HG02610 (cell line): Measurements from ENCODE around the gene TBCCD1.
"Not testable (repeated sequence)": the region's sequence is repeated elsewhere in the genome, so short reads cannot be mapped to it uniquely, and the experiment has no call there.

Experiments used
- ATAC-seq: cut with Tn5 transposase; IDR thresholded peaks from one replicate; pipeline ENCODE4 v1.9.1; 2021; ENCODE audit warnings: mild to moderate bottlenecking, moderate library complexity; ENCODE audit not compliant: unreplicated experiment

The TBCCD1 gene

DNA sequence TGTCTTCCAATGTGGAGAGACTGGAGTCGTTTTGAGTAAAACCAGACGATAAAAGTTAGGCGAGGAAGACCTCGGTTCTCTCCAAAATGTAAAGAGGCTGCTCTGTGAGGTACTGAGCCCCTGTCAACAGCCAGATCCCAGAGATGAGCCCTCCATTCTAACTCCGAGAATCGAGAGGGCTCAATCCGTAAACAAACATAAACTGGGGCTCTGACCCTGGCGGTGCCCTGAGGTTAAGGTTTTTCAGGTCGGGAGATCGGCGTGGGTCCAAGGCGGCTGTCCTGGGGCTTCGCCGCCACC lies 417 bp downstream of the TBCCD1 start:
- ATAC-seq: no peak

DNA sequence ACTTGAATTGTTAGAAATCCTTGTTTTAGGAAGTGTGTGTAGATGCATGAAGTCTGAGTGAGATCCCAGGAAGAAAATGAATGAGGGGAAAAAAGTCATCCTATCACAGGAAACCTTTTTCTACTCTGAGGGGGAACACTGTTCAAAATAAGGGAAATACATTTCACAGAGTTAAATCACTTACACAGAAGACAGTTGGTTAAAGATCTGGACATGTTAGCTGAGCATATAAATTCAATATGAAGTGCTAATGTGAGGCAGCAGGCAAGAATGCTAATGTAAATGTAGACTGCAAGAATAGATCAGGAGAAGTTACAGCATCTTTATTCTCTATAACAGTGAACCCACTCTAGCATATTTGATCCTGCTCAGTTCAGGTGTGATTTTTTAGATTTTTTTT lies 2.6 kb downstream of the TBCCD1 start:
- no peak for ATAC-seq

GRCh38 chr3:186552408-186553031 lies 14.6 kb downstream of the TBCCD1 start:
- no peak for ATAC-seq

GRCh38 chr3:186551387-186551786 lies 15.8 kb downstream of the TBCCD1 start:
- no peak for ATAC-seq

- no peak for ATAC-seq
Measured at GRCh38 chr3:186549497-186549896, 17.6 kb downstream of the TBCCD1 start.

DNA sequence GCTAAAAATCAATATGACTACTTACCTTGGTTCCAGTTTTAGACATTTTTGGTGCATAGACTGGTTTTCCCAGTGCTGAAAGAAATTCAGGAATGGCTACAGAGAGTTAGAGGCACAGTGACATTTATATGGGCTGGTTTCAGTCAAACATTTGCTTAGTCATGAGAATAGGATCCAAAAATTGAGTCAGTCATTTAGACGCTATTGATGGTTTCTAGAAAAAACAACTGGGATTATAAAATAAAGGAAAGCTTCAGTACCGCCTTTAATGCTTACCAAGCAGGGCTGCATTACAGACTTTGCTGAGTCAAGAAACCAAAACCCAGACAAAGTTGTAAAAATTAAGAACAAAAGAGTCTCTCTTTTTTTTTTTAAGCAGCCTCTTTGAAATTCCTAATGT lies 22.9 kb downstream of the TBCCD1 start, which contains the start of gene CRYGS:
Gene CRYGS, minus strand, starts transcription at position 100 of the 400 bp plus-strand sequence. Its CDS starts 54 bp downstream, at position 46.
- no peak for ATAC-seq

GRCh38 chr3:186540835-186541226 lies 26.3 kb downstream of the TBCCD1 start:
- no peak for ATAC-seq

GRCh38 chr3:186540221-186540834 lies 26.8 kb downstream of the TBCCD1 start:
- peak; percentile 45 for ATAC-seq

DNA sequence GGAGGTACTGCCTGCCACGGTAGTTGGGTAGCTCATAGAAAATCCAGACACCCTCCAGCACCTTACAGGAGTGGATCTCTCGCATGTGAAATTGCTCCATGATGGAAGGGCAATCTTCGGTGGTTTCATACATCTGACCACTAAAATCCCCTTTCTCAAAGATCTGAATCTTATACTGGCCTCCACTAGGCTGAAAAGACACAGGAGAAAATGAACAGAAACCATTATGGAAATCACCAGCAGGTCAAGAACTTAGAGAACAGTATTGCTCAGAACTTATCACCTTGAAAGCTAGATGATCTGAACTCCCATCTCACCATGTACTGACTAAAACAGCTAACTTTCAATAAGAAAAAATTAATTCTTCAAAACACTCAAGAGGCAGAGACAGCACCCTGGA lies 28.4 kb downstream of the TBCCD1 start:
- peak; percentile 42 for ATAC-seq

- no peak for ATAC-seq
Measured at GRCh38 chr3:186536883-186537844, 30.0 kb downstream of the TBCCD1 start.

DNA sequence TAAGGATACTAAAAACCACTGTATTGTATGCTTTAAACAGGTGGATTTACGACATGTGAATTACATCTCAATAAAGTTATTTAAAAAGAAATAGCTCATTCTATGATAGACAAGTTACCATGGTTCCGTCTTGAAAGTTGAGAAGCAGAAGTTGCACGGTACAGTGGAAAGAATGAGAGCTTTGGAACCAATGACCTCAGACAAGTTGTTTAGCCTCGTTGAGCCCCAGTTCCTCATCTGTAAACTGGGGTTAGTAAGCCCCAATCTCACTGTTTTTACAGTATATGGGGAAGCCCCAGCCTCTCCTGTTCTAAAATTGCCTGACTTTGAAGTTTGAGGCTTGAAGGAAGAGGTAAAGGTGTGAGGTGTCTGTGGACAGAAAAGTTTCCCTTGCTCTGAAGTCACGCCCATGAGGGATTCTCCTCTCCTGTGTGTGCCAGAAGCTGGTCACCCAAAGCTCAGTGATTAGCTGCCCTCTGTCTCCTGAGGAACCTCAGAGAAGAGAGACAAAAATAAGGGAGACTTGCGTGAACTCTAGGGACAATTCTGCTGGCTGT lies 32.9 kb downstream of the TBCCD1 start:
- ATAC-seq: peak; percentile 77

GRCh38 chr3:186532598-186533072 lies 34.5 kb downstream of the TBCCD1 start:
- ATAC-seq: peak; percentile 37

GRCh38 chr3:186531694-186532093 lies 35.4 kb downstream of the TBCCD1 start:
- not testable (repeated sequence) for ATAC-seq

- no peak for ATAC-seq
Measured at GRCh38 chr3:186530415-186530814, 36.7 kb downstream of the TBCCD1 start.

GRCh38 chr3:186529201-186529999 lies 37.7 kb downstream of the TBCCD1 start:
- ATAC-seq: no peak

GRCh38 chr3:186526256-186526606 lies 40.9 kb downstream of the TBCCD1 start:
- peak; percentile 40 for ATAC-seq

DNA sequence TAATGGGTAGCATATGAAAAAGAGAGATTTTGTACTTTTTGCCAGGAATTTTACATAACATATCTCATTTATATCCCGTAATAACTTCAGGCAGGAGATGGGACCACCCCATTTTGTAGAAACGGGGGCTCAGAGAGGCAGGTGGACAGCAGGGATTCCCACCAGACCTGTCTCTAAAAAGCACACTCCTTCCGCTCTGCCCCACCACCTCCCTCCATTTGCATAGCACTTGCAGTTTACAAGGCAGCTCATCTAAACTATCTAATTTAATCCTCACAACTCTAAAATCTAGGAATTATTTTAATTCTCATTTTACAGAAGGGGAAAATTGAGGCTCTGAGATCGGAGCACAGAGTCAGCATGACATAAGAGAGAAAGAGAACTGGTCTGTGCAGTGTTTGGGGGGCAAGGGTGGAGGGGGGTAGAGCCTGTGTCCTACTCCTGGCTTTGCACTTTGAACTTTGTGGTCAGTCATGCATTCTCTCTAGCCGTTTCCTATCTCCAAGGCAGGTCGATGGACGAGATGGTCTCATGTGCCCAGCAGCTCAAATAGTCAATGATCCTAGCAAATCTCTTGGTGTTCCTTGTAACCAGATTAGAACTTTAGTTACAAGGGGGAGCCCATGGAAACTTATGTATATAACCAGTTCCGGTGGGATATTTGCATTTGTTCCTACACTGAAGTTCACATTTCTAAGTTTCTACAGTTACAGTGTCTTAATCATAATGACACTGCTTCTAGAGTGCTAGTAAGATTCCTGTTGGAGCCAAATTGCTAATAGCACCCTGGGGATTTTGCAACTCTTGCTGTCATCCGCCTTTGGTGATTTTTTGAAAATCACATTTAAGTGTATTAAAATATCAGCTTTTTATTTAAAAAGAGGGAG lies 41.5 kb downstream of the TBCCD1 start:
- peak; percentile 30 for ATAC-seq

DNA sequence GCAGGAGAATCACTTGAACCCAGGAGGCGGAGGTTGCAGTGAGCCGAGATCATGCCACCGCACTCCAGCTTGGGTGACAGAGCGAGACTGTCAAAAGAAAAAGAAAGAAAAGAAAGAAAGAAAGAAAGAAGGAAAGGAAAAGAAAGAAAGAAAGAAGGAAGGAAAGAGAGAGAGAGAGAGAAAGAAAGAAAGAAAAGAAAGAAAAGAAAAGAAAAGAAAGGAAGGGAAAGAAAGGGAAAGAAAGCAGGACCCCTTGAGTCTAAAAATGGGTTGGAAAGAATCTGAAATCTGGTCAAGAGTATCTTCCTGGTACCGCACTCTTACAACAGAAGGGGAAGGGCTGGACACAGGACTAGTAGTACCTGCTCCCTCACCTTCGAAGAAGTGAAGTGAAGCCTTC lies 42.5 kb downstream of the TBCCD1 start:
- no peak for ATAC-seq

GRCh38 chr3:186523434-186523833 lies 43.7 kb downstream of the TBCCD1 start:
- no peak for ATAC-seq

GRCh38 chr3:186523022-186523421 lies 44.1 kb downstream of the TBCCD1 start:
- ATAC-seq: no peak
